GOT3 (cell line): ENCODE data around the gene AAMP.
"Not testable (repeated sequence)": the region's sequence is repeated elsewhere in the genome, so short reads cannot be mapped to it uniquely, and the experiment has no call there.

Source experiments
- DNase-seq: peaks from one replicate; lab custom pipeline; 2025; ENCODE audit warnings: mixed read lengths; lab: John Stamatoyannopoulos, UW

AAMP gene

DNA sequence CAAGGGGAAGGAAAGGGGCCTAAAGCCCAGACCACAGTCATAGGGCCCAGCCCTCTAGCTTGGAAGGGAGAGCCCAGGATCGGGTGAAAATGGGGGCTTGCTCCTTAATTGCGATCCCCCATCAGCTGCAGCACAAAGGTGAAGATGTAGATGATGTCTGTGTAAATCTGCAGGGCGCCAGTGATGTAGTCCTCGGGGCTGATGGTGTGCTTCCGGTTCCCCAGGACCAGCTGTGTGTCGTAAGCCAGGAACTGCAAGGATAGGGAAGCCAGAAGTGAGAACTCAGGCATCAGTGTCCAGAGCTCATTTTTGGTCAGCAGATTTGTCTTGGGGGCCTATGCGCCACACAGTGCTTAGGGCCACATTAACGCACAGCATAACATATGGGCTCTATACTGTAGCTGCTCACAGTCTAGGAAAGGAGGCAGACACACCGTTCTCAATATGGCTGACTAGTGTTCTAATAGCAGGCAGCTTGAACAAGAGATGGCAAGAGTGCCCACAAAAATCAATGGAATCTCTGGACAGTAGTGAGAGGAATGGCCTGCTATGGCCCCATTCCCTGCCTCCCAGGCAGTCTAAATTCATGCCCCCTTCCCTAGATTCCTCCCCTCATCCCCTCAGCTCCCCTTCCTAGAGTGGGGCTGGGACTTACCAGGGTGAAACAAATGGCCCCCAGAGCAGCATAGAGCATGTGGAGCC is 5.6 kb upstream of the AAMP start:
- DNase-seq, result no peak

DNA sequence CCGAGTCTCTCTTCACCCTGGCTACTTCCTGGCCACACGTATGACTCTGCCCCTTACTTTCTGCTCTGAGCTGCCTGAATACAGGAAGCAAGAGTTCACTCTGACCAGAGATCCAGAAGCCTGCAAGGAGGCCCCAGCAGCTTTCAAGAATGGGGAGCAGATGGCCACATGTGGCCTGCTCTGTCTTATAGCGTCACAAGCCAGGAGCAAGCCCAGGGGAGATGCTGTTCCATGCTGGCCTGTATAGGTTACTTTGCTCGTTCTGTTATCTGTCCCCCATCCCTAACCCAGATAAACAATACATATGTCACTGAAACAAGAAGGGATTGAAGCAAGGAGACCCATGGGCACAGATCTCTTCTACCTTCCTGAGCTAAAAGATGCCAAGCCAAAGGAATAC is 4.6 kb upstream of the AAMP start:
- DNase-seq, result no peak

DNA sequence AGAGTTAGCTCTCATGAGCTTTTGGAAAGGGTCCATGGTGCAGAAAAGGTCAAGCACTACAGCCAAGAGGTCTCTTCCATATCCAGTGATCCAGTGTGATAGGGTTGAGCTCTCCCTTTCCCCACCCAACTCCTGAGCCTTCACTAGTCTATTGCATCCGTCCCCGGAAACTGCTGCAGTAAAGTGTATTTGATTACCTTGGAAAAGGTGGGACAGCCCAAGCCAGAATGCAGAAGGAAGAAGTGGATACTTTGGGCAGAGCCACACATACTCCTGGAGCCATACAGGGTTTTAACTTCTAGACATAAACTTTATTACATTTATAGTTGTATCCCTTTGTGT is 3.9 kb upstream of the AAMP start:
- no peak for DNase-seq

DNA sequence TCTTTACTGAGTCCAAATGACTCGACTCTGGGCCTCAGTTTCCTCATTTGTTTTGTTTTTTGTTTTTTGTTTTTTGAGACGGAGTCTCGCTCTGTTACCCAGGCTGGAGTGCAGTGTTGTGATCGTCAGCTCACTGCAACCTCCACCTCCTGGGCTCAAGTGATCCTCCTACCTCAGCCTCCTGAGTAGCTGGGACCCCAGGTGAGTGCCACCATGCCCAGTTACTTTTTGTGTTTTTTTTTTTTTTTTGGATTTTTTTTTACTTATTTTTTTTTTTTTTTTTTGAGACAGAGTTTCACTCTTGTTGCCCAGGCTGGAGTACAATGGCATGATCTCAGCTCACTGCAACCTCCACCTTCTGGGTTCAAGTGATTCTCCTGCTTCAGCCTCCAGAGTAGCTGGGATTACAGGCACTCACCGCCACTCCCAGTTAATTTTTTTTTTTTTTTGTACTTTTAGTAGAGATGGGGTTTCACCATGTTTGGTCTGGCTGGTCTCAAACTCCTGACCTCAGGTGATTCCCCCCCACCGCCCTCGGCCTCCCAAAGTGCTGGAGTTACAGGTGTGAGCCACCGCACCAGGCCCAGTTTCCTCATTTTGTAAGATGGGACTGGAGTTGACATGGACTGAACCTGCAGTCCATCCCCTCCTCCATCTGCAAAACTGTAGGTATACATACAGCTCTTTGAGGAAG is 3.4 kb upstream of the AAMP start:
- DNase-seq, result not testable (repeated sequence)

DNA sequence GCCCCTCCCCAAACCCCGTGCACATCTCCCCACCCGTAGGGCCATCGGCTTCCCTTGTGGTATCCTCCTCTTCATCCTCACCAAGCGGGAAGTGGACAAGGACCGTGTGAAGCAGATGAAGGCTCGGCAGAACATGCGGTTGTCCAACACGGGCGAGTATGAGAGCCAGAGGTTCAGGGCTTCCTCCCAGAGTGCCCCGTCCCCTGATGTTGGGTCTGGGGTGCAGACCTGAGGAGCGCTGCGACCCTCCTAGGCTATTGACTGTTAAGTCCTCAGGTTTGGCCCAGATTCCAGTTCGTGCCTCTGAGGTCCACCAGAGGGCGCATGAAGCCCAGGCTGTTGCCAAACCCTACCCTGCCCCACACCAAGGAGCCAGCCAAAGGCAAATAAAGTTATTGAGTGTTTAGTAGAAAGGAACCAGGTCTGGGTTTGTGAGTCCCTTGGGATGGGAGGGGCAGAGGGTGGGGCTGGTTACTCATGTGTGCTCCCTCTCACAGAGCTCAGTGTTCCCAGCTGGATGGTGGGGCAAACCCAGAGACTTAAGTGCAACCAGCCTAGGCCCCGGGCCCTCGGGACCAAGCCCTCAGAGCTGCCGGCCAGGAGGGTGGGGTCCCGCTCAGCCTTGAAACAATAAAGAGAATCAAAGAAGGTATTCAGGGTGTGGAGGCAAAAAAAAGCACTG is 2.7 kb upstream of the AAMP start:
- peak; percentile 63 for DNase-seq

DNA sequence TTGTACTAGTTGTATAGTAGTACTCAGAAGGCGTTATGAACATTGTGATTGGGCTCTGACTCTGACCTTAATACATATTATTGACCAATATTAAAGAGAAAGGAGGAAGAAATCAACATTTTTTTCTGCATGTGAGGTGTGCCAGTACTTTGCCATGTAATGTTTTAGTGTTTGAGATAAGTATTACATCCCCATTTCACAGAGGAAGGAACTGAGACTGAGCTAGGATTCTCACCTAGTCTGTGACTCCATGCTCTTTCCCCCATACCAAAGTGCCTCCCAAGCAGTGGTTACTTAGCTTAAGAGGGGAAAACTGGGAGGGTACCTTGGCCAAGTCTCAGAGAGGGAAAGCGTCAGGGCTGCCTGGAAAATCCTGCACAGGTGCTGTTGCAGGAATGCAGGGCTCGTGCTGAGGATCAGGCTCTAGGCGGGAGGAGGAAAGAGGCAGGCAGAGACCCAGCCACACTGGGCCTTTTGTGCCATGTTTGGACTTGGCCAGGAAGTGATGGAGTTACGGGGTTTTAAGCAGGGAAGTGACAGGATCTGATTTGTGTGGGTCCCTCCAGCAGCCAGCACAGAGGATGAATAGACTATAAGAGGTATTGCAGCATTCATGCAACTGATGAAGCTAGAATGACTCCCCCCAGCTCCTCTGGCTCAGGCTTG is 2.1 kb upstream of the AAMP start:
- DNase-seq, result no peak

DNA sequence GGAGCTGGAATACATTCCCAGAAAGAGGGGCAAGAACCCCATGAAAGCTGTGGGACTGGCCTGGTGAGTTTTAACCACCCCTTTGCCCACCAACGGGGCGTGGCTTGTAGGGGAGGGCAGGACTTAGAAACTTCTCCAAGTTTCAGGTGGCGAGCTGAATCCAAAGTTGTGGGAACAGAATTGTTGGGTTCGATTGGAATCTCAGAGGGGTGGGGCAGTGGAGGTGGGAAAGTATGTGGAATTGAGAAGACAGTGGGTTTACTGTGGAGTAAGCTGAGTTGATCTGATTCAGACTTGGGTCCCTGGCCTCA is 1.5 kb upstream of the AAMP start:
- no peak for DNase-seq

DNA sequence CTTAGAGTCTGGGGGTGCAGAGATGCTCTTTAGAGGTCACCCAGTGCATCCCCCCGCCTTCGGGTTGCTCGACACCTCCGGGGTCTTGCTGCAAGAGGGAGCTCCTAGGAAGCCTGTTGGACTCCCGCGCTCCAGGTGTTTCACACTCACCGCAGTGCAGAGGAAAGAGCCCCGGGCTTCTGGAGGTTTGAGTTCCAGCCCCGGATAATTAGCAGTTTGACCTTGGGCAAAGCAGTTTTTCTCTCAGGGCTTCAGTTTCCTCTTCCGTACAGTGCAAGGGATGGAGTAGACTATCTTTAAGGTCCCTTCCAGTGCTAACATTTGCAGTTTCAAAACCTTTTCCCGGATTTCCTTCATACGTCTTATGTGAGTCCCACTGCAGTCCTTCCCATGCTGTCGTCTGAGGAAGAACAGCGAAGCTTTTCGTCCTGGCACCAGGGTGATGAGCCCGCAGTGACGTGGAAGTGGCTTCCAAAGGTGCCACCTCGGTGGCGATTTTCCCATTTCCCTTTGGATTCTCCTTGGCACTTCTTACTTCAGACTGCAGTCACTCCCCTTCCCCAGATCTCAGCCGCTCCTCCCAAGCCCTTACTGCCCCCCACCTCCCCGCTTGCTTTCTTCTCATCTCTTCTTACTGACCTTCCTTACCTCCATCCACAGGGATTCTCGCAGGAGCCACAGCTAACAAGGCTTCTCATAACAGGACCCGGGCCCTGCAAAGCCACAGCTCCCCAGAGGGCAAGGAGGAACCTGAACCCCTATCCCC is 967 bp upstream of the AAMP start:
- no peak for DNase-seq

DNA sequence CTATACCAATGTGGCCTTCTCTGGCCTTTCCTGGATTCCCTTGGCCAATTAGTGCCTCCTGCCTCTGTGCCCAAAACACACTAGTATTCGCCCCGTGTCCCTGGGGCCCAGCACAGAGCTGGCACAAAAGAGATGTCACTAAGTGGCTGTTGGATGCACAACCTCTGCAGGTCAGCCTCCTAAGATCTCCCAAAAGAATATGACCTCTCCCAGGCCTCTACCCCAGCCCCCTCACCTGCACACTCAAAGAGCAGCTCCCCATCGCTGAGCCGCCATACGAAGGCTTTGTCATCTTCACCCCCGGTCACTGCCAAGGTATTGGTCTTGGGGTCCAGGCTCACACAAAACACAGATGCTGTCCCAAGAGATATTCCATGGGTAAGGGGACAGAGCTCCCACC is 2.7 kb downstream of the AAMP start:
- DNase-seq, result no peak

DNA sequence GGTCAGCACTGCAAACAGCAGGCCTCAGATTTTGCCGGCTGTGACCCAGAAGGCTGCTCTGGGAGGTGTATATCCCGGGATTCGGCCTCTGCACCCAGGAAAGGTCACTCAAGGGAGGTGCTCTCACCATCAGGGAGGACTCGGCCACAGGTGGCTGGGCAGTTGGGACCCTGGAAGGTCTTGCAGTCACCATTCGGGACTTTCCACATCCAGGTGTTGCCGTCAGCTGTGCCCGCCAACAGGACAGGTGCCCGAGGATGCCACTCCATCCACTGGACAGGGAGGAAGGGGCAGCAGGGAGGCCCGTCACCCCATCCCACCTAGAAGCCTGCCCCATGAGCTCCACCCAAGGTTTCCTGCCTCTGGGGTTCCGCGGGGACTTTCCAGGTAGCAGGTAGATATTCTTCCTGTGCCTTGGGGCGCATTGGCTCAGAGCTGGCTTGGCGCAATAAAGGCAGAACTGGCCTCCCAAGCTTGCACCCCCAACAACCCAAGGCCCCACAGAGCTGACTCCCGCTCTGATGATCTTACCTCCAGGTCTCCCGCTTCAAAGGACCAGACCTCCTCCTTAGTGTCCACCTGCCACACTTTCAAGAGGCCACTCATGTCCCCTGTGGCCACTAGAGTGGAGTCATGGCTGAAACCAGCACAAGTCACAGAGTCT is 3.5 kb downstream of the AAMP start:
- no peak for DNase-seq

DNA sequence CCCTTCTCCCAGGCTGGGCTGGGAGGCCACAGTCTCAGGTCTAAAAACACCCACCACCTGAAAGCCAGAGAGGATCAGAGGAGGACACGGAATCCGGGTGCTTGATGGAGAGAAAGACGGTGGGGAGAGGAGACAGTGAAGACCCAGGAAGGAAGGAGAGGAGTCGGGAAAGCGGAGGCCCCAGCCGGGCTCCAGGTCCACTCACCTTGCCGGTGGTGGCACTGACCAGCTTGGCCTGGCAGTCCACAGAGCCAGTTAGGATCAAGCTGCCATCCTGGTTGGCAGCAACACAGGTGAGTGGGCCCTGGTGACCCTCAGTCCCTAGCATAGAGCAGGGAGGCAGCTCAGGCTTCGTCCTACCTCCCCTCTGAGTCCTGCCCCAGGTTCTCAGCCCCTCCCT is 4.3 kb downstream of the AAMP start:
- no peak for DNase-seq

DNA sequence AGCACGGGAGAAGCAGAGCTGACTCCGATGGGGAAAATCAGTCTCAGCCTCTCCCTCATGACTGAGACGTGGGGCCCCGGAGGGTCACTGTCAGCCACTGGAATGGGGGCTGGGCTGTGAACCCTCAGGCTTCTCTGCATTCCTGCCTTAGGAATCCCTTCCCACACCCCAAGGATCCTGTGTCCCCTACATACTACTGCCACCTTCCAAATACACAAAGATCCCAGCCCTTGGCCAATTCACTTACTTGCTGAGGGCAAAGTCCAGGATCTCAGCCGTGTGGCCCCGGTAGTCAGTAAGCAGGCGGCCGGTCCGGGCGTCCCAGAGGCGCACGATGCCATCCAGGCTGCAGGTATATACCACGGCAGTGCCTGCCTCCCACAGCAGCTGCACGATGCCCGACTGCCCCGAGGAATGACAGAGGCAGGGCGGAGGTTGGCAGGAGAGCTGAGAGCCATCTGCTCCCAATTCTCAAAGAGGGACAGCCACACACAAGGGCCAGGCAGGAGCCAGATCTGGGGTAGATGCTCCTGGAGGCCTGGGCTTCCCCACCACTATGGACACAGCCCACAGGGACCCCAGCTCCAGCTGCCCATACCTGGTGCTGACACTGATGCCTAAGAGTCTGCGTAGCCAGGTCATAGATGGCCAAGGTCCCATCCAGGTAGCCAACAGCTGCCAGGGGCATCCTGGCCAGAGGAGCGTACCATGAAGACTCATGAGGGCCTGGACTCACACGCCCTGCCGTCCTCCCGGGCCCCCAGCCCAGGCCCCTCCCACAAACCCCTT is 5.0 kb downstream of the AAMP start:
- DNase-seq, result no peak

DNA sequence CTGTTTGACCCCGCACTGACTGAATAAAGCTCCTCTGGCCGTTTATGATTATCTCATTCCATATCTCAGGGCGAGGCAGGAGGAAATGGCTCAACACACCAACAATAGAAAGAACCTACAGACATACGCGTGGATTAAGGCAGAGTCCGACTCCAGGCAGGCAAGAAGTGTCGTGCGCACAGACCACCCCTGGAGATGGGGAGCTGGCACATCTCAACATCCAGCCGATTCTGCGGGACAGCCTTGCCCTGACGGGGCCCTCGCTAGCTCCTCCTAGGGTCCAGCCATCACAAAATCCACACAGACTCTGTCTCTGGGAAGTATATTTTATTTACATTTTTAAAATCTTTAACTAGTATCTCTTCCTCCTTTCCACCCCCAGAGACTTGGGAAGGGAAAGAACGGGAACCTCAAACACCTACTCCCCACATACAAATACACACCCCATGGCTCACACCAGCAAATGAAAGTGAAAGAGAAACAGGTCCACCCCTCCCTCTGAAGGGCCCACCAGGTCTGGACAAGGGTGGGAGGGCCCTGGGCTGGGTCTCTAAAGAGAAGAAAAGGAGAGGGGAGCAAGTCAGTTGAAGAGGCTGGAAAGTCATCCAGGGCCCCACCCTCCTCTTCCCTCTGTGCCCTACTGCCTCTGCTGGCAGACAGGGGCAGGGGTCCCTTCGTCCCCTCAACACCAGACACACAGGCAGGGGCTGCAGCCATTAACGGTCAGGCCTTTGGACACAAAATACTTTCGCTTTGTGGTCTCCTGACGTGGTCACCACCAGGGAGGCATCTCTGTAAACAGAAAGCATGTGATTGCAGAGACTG is 5.9 kb downstream of the AAMP start:
- no peak for DNase-seq

DNA sequence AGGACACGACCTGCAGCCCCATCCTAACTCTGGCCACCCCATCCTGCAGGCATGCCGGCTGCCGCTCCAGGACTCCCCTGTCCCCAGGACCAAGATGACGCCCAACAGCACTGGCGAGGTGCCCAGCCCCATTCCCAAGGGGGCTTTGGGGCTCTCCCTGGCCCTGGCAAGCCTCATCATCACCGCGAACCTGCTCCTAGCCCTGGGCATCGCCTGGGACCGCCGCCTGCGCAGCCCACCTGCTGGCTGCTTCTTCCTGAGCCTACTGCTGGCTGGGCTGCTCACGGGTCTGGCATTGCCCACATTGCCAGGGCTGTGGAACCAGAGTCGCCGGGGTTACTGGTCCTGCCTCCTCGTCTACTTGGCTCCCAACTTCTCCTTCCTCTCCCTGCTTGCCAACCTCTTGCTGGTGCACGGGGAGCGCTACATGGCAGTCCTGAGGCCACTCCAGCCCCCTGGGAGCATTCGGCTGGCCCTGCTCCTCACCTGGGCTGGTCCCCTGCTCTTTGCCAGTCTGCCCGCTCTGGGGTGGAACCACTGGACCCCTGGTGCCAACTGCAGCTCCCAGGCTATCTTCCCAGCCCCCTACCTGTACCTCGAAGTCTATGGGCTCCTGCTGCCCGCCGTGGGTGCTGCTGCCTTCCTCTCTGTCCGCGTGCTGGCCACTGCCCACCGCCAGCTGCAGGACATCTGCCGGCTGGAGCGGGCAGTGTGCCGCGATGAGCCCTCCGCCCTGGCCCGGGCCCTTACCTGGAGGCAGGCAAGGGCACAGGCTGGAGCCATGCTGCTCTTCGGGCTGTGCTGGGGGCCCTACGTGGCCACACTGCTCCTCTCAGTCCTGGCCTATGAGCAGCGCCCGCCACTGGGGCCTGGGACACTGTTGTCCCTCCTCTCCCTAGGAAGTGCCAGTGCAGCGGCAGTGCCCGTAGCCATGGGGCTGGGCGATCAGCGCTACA is 7.0 kb downstream of the AAMP start:
- DNase-seq, result no peak

DNA sequence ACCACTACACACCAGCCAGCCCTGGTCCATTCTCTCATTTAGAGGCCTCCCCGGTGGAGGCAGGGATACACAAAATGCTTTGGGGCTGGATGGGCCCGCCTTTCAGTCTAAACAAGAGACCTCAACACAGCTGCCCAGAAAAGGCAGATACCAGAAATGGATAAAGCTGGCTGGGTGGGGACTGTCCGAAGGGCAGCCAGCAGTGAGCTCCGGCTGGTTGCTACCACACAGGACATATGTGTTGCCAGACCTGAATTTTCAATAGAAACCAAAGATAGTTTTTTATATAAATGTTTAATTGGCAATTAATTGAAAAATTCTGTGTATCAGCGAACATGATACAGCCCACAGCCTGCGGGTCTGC is 7.7 kb downstream of the AAMP start:
- no peak for DNase-seq

DNA sequence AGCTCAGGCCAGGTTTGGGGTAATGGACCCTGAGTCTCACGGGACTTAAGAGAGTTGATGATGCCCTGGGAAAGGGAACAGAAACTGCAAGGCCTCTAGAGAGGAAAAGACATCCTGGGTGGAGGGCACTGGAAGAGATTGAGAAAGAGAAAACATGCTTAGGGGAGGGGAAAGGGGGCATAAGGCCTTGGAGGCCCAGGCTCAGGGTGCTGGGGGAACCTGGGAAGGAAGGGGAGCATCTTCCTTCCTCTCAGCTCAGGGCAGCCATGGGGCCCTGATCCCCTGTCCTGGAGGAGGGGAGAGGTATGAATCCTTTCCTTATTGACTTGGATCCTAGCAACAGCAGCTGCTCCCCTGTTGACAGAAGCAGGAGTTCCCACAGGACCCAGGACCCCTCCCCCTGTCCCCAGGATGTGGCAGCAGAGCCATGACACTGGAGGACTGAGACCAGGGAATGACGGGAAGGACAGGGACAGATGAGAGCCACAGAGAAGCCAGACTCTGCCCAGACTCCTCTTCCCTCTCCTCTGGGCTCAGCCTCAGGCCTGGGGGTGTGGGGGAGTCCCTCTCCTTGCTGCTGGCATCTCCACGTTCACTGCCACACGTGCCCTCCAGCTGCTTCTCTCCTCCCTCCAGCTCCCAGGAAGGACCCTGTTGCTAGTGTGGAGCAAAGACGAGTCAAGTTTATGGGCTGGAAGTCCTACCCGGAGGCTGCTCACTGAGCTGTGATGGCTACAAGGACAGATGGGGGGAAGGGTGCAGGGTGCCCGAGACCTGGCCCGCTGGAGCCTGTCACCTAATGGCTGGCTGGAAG is 8.3 kb downstream of the AAMP start:
- DNase-seq, result no peak

DNA sequence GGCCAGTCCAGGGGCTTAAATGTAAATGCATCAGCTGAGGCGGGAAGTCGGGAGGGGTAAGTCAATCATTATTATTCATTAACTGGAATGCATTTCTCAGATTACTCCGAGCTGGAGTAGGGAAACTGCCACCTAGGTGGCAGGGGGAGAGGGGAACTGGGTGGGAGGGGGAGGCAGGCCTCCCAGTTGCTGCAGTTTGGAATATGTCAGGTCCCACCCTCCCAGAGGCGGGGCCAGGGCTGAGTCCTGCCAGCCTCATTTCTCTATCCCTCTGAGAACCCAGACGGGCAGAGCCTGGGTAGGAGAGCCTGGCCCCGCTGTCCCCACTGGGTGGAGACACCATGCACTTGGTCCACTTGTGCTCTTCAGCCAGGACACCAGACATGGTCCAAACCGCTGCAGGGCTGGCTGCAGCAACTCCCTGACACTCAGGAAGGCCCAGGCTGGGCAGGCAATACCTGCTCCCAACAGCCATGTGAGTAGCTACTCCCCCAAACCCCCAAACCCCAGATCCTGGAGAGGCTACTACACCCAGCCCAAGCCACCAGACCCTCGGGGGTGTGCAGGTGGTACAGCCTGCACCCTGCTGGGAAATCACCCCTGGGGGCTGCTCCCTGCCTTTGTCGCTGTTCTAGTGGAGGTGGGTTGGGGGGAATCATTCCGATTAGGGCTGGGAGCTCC is 9.1 kb downstream of the AAMP start, which contains the start of gene GPBAR1:
Gene GPBAR1 (plus strand): TSS at position 274 of the 681 bp plus-strand sequence. CDS start 1,710 bp downstream, outside the sequence.
- DNase-seq, result no peak
